A673 (cell line): ENCODE measurements around the gene PMPCA.

Source experiments
- EZH2 ChIP-seq: fragments of 200-600 bp; sonication (generic); IDR thresholded peaks from 2 replicates; pipeline ENCODE4 v1.6.1; 2017; ENCODE audit warnings: borderline replicate concordance, low read depth, mild to moderate bottlenecking, mixed read lengths, antibody characterized with exemption, low read length; ENCODE audit not compliant: poor library complexity, severe bottlenecking
- TF ChIP-seq, protein P1 (sequence below): fragments of 300-800, 200-600 bp; sonication (generic); conservative IDR thresholded peaks from 2 replicates; pipeline ENCODE4 v1.5.1; 2017; ENCODE audit warnings: low read depth, mild to moderate bottlenecking, antibody characterized with exemption, low read length, moderate library complexity, mixed read lengths

DNA sequence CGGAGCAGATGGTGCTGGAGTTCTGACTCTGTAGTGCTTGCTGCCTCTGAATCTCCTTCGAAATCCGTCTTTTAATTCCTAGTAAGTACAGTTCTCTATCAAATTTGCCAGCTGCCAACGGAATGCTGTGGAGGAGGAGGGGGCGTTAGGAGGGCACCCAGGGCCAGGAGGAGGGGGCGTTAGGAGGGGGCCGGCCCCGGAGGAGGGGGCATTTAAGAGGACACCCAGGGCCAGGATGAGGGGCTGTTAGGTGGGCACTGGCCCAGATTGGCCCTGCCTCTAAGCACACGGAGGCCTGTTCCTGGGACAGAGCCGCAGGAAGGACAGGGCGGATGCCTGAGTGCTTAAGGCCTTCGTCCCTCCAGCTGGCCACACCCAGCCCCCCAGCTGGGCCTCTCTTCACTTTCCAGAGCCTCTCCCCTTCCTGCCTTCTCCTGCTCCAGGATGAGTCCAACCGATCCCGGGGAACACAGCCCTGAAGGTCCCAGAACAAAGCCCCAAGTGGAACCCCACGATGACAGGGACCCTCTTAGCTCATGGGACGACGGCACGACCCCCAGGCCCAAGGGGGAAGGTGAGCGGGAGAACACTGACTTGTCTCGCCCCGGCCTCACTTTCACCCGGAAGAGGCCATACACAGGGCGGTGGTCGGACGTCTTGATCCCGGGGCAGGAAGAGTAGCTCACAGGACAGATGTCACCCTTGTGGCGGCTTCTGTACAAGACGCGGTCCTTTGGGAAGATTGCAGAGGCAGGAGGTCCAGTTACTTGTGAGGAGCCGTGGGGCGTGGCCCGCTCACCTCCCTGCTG is 19.4 kb downstream of the PMPCA start:
- TF ChIP-seq, protein P1, sequence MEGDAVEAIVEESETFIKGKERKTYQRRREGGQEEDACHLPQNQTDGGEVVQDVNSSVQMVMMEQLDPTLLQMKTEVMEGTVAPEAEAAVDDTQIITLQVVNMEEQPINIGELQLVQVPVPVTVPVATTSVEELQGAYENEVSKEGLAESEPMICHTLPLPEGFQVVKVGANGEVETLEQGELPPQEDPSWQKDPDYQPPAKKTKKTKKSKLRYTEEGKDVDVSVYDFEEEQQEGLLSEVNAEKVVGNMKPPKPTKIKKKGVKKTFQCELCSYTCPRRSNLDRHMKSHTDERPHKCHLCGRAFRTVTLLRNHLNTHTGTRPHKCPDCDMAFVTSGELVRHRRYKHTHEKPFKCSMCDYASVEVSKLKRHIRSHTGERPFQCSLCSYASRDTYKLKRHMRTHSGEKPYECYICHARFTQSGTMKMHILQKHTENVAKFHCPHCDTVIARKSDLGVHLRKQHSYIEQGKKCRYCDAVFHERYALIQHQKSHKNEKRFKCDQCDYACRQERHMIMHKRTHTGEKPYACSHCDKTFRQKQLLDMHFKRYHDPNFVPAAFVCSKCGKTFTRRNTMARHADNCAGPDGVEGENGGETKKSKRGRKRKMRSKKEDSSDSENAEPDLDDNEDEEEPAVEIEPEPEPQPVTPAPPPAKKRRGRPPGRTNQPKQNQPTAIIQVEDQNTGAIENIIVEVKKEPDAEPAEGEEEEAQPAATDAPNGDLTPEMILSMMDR: no peak
- TF ChIP-seq EZH2: no peak
